ENCODE measurements around the gene CDSN. TPM values are rescaled to one million over a fixed set of nuclear protein-coding genes. Genes with fewer than 3 reads are reported as not detected.

The CDSN gene
- total and polyA plus RNA-seq, 2 of the 4 experiments (the other 2 are of a cell fraction), result not detected

- TF ChIP-seq MAFK (IDR thresholded peaks at IDR 0.05; ENCODE audit: low read depth, low read length), result no peak
These were observed 38.1 kb upstream of the CDSN start, which contains the start of gene TCF19 (continued) for GRCh38 chr6:31158140-31158862.

- Histone ChIP-seq H4K5ac (ENCODE audit: low read depth, low read length) (peak within 1 kb of the TSS; percentile 40), H4K20me1 (ENCODE audit: insufficient read depth, low read length) (no peaks in the 10 kb centered on the region; the same call in 1 of the 2 replicates), H3K9me1 (ENCODE audit: insufficient read depth, low read length) (peaks cover 19% of the 10 kb centered on the region), H3K56ac (ENCODE audit: extremely low read depth, insufficient read depth, low read length) (peak within 1 kb of the TSS; percentile 70), H3K27ac (ENCODE audit: insufficient read depth, low read length) (peak within 1 kb of the TSS; percentile 86), H3K18ac (ENCODE audit: low read depth, low read length) (peak within 1 kb of the TSS; percentile 13), H2AK5ac (ENCODE audit: low read depth, low read length) (peak within 1 kb of the TSS; percentile 86), H3K23ac (ENCODE audit: low read depth, low read length) (peak within 1 kb of the TSS; percentile 88), H3K14ac (replicated peaks; ENCODE audit: low read depth, low read length) (peak within 1 kb of the TSS; percentile 79), H2BK20ac (ENCODE audit: low read depth, low read length) (no peak within 1 kb of the TSS), H2AFZ (replicated peaks; ENCODE audit: low read length, poor library complexity) (peak within 1 kb of the TSS; percentile 97), H2BK15ac (ENCODE audit: low read depth, low read length) (no peak within 1 kb of the TSS; the same call in 2 of the 3 replicates), H3K79me1 (ENCODE audit: low read depth in 1 of 2, low read length in 2 of 2) (peaks cover 14 to 52% of the 10 kb centered on the region in 2 experiments), H3K4me3 (ENCODE audit: insufficient read depth, low read depth, low read length) (peak within 1 kb of the TSS; percentile 69), H3K27me3 (ENCODE audit: control insufficient read depth, insufficient read depth, low read length) (no peaks in the 10 kb centered on the region), H2AK9ac (replicated peaks; ENCODE audit: low read depth, low read length, poor library complexity) (peak within 1 kb of the TSS; percentile 73), H2BK120ac (ENCODE audit: low read depth, low read length) (no peak within 1 kb of the TSS), H3K4me1 (ENCODE audit: control insufficient read depth, insufficient read depth, low read length) (peaks cover 10% of the 10 kb centered on the region), H3K4me2 (ENCODE audit: low read depth, low read length) (peak within 1 kb of the TSS; percentile 77), H4K8ac (ENCODE audit: low read depth in 2 of 2, low read length in 2 of 2) (peak within 1 kb of the TSS; percentile 87 to 88), H4K91ac (ENCODE audit: insufficient read depth, low read depth, low read length) (peak within 1 kb of the TSS; percentile 44; the same call in 1 of the 2 replicates), H3K36me3 (ENCODE audit: control insufficient read depth, insufficient read depth, low read length) (peaks cover 7% of the 10 kb centered on the region; the same call in 1 of the 2 replicates), H2BK5ac (ENCODE audit: low read depth, low read length, poor library complexity, severe bottlenecking) (peak within 1 kb of the TSS; percentile 43), H3K4ac (ENCODE audit: low read depth, low read length) (peak within 1 kb of the TSS; percentile 76), H3K9ac (ENCODE audit: low read depth, low read length) (peak within 1 kb of the TSS; percentile 68), H3K9me3 (ENCODE audit: control insufficient read depth, insufficient read depth, low read length) (no peaks in the 10 kb centered on the region)
- no TSS peak for BruUV-seq (replicated peaks)
- DNase-seq (no peak), ATAC-seq (ENCODE audit: low read depth) (peak; percentile 31)
- TF ChIP-seq MAFK (IDR thresholded peaks at IDR 0.05; ENCODE audit: low read depth, low read length) (no peak), CHD1 (IDR thresholded peaks at IDR 0.05; ENCODE audit: low read depth, low read length) (no peak), CEBPB (IDR thresholded peaks at IDR 0.05; ENCODE audit: low read depth, low read length) (no peak), SMC3 (IDR thresholded peaks at IDR 0.05; ENCODE audit: low read depth, low read length) (no peak), BHLHE40 (IDR thresholded peaks at IDR 0.05; ENCODE audit: low read depth, low read length) (no peak), RAD21 (IDR thresholded peaks at IDR 0.05; ENCODE audit: low read length) (no peak), MXI1 (IDR thresholded peaks at IDR 0.05; ENCODE audit: borderline replicate concordance, low read depth, low read length) (no peak), RFX5 (IDR thresholded peaks at IDR 0.05; ENCODE audit: low read depth, low read length) (no peak), MAZ (IDR thresholded peaks at IDR 0.05; ENCODE audit: borderline replicate concordance, low read depth, low read length) (no peak), USF2 (IDR thresholded peaks at IDR 0.05; ENCODE audit: low read depth, low read length) (no peak), CTCF (conservative IDR thresholded peaks at IDR 0.05; ENCODE audit: low read depth, low read length) (no peak), FOS (IDR thresholded peaks at IDR 0.05; ENCODE audit: low read depth, low read length) (no peak)
- dilution Hi-C loops (cut with HindIII; ENCODE audit: low sequenced_read_pairs, unreplicated experiment), result no loop called here
- ChIA-PET CTCF (no interaction called here), POLR2A (ENCODE audit: unreplicated experiment) (no interaction called here)
- in situ Hi-C loops (cut with MboI; ENCODE audit: low sequenced_read_pairs), result no loop called here
- 0% methylated on average over 3 of the region's 14 CpGs; no CpG with 5 or more reads in 1 of the 2 experiments for WGBS, 2 experiments (ENCODE audit: extremely low coverage in 2 of 2, insufficient read length in 1 of 2)
- intact Hi-C loops (cut with micrococcal nuclease), result no loop called here
These were observed 37.4 kb upstream of the CDSN start, which contains the start of gene CCHCR1 for GRCh38 chr6:31157513-31158139. Gene CCHCR1, minus strand, starts transcription at chr6:31157802. Its CDS starts 202 bp downstream, at chr6:31157600.
